Dermis blood vessel endothelial cell (primary cell): ENCODE results near the gene WWC1. TPM values are rescaled to one million over a fixed set of nuclear protein-coding genes. Genes with fewer than 3 reads are reported as not detected.

Experiments used
- DNase-seq: peaks from one replicate; pipeline ENCODE4 v3.0.0; 2010
- total RNA-seq: library from RNA; depleted of rRNA; stranded (reverse); fragments of >200 nt; gene quantifications from 2 replicates; pipeline ENCODE4 v1.2.3, GENCODE V29; 2014

WWC1 gene
- total RNA-seq, 1 donor from 2014 or later: 26.2 TPM

DNA sequence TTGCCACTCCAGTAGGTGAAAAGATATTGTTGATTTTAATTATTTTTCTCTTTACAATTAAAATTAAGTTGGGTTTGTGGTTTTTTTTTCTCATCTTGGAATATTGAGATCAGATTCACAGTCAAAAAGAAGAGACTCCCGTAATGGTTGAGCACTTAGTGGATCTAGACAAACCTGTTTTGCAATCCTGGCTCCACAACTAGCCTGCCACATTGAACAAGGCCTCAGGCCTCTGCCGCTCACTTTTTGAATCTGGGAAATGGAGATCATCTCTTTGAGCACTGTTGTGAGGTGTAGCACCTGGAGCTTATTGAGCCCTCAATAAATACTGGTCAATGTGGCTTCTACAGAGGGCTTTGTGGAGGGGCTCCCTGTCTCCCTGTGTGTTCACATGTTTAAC is 157.7 kb downstream of the WWC1 start:
- no peak for DNase-seq

DNA sequence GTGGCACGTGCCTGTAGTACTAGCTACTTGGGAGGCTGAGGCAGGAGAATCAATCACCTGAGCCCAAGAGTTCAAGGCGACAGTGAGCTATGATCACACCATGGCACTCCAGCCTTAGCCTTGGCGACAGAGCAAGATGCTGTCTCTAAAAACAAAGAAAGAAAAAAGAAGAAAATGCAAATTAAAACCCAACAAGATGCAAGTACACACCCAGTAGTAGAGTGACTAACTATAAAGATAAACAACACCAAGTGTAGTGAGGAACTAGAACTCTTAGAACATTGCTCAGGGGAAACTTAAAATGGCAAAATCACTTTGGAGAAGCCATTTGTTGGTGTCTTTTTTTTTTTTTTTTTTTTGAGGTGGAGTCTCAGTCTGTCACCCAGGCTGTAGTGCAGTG is 160.1 kb downstream of the WWC1 start:
- DNase-seq: no peak

DNA sequence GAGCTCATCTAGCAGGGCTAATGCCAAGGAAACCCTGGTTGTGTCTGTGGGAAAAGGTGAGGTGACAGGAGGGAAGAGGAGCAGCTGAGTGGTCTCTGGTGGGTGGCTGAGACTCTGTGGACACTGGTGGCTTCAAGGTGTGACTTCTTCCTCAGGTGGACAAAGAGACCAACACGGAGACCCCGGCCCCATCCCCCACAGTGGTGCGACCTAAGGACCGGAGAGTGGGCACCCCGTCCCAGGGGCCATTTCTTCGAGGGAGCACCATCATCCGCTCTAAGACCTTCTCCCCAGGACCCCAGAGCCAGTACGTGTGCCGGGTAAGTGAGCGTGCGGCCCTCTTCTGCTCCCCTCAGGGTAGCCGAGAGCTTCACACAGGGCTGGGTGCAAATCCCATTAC is 163.8 kb downstream of the WWC1 start:
- DNase-seq: no peak

DNA sequence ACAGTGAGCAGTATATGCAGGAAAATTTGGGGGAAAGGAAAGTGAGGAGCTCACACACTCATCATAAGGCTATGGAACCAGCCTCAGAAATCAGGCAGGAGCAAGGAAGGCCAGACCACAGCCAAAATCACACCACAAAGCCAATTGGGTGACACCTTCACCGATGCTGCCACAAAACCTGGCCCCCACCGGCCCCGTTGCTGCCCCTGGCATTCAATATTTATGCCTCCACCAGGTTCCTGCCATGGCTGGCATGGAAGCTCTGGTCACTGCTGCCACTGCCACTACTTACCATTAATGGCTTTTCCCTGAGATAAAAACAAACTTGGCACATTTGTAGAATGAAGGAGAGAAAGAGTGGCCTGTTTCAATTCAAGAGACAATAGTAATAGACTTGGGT is 166.1 kb downstream of the WWC1 start:
- no peak for DNase-seq

DNA sequence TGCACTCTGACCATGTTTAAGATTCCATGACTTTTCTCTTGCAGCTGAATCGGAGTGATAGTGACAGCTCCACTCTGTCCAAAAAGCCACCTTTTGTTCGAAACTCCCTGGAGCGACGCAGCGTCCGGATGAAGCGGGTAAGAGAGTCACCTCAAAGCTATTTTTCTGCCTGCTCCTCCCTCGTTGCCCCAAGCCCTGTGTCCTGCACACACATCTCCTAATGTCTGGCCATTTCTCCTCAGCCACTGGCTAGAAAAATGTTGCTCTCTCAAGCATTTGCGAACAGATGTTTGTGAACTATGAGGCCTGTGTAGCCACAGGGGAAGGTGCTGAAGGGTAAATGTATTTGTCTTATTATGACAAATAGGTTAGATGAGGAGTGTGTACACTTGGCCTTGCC is 169.2 kb downstream of the WWC1 start:
- no peak for DNase-seq

DNA sequence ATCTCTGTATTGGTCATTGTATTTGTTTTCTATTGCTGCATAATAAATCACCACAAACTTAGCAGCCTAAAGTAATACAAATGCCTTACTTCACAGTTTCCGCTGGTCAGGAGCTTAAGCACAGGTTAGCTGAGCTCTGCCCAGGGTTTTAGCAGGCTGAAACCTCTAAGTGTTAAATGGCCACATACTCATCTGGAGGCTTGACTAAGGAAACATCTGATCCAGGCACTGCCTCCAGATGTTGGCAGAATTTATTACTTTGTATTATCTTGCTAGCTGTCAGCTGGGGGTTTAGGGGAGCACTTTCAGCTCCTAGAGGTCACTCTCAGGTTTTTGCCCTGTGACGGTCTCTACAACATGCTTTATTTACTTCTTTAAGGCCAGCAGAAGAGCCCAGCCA is 171.6 kb downstream of the WWC1 start:
- no peak for DNase-seq

DNA sequence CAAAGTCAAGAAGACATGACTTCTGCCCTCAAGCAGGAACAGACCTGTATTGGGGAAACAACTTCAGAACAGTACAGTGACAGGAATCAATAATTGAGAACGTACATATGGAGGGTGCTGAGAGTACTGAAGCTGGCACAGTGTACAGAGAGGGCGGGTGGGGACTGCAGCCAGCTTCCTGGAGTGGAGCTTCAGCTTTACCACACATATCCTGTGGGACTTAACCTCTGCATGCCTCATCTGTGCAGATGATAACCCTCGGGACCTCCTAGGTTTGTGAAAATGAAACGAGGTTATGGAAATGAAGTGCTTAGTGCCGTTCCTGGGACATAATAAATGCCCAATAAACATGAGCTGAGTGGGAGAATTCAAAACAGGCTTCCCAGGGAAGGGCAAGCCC is 172.8 kb downstream of the WWC1 start:
- no peak for DNase-seq

DNA sequence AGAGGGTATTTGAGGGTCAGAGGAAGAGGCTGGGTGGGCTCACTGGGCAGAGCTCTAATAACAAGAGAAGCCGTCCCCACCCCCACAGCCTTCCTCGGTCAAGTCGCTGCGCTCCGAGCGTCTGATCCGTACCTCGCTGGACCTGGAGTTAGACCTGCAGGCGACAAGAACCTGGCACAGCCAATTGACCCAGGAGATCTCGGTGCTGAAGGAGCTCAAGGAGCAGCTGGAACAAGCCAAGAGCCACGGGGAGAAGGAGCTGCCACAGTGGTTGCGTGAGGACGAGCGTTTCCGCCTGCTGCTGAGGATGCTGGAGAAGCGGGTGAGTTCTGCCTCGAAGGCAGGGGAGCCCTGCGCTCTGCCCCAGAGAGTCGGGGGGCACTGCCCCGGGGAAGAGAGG is 173.2 kb downstream of the WWC1 start:
- DNase-seq: no peak

DNA sequence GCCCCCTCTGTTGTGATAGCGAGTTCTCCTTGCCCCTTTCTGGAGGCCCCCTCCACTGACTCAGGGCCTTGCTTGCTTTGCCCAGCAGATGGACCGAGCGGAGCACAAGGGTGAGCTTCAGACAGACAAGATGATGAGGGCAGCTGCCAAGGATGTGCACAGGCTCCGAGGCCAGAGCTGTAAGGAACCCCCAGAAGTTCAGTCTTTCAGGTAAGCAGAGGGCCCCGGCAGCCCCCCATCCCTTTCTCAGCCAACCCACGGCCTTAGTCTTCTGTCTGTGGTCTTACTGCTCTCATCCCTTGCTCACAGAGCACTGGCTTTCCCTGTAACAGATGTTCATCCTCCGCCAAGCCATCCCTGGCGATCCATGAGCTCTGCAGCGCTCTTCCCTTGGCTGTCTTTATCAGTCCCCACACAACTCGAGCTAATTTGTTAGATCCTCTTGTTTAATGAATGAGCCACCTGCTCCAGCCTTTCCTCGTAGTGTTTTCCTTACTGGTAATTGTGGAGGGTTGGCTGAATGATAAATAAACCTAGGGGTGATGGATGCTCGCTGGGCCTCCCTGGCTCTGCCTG is 176.4 kb downstream of the WWC1 start:
- DNase-seq: no peak

DNA sequence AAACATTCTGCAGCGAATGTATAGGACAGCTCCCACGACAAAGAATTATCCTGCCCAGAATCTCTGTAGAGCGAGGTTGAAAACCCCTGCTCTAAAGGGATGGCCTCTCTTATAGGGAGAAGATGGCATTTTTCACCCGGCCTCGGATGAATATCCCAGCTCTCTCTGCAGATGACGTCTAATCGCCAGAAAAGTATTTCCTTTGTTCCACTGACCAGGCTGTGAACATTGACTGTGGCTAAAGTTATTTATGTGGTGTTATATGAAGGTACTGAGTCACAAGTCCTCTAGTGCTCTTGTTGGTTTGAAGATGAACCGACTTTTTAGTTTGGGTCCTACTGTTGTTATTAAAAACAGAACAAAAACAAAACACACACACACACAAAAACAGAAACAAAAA is 177.4 kb downstream of the WWC1 start:
- DNase-seq: no peak

DNA sequence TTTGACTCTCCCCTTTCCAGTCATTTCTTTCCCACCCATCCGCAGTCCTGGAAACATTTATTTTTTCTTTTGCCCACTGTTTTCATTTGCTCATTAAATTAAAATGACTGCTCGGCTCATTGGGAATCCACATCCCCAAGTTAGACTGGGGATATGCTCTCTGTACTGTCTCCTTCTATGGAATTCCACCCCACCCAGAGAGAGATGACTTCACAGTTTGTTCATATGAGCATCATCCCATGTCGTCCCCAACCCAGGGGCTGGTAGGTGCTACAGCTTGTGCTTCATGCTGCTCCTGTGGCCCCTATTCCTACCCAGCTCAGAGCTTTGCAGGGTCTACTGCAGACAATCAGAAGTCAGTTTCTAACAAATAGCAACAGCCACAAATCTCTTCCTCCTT is 178.4 kb downstream of the WWC1 start:
- DNase-seq: no peak

DNA sequence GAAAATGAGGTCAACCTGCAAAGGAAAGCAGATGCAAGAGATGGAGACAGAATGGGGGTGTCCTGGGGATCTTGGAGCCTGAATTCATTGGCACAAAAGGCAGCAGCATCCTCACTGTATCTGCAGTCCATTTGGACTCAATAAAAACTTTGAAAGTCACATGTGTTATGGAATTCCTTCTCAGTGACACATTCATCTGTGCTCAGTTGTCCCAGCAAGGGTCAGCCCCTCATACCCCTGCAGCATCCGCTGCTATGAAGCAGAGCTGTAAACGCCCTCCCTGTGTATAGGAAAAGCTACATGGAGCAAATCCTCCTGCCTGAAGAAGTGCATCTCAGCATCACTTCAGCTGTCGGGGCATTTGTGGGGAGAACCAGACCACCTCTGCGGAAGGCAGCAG is 180.3 kb downstream of the WWC1 start:
- DNase-seq: no peak

DNA sequence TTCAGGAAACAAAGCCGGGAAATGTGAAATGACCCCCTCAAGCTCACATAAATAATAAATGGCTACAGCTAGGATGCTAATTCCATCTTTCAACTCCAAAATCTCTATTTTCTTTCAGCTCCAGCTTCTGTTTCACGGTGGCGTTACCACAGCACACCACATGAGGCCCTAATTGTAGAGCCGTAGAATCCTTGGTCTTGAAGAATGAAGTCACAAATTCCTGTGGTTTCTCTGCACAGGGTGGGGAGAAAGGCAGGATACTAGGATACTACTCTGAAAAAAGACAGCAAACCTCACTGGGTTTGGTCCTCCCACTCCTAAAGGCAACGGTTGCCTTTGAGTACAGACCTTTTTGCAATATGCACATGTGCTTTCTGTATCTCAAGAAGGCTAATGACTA is 180.9 kb downstream of the WWC1 start:
- no peak for DNase-seq

DNA sequence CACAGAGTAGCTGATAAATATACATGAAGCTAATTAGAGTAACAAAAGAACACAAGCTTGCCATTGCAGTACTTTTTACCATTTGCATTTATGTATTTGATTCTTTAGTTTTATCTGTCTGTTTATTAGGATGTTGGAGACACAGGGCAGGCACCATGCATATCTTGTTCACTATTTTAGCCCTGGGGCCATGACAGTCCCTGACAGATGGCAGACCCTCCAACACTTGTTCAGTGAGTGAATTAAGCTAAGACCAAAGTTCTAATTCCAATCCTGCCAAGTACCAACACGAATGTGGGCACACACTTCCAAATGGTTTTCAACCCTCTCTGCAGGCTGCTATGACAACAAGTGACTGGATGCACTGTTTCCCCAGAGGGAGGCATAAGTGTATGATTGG is 182.9 kb downstream of the WWC1 start:
- no peak for DNase-seq

DNA sequence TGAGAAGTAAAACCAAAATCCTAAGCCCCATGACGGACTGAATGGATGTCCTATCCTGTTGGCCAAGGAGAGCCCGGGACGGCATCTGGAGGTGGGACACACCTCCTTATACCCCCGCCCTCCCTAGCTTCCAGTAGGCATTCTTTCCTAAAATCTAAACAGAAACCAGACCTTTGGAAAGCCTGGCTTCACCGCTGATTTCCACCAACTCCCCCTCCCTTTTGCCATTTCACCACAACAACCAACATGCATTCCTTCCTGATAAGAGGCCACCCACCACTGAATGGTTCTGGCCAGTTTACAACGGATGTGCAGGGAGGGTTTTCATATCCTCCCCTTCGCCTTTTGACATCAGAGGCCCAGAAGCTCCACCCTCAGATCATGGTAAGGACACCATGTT is 185.6 kb downstream of the WWC1 start:
- DNase-seq: no peak

DNA sequence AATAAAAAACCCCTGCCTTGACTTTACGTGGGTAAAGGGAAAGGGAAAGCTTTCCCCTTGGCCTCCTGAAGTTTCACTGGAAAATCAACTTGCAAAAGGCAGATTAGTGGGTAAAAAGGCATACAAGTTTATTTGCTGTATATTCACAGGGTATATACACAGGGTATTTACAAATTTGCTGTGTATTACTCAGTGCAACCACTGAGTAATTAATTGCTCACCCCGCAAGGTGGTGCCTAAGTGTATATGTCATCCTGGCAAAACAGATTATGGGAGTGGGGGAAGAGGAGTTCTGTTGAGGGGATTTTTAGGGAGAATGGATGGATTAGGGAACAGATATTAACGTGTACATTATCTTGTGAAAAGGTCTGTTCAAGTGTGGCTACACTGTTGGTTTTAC is 187.7 kb downstream of the WWC1 start:
- DNase-seq: no peak

DNA sequence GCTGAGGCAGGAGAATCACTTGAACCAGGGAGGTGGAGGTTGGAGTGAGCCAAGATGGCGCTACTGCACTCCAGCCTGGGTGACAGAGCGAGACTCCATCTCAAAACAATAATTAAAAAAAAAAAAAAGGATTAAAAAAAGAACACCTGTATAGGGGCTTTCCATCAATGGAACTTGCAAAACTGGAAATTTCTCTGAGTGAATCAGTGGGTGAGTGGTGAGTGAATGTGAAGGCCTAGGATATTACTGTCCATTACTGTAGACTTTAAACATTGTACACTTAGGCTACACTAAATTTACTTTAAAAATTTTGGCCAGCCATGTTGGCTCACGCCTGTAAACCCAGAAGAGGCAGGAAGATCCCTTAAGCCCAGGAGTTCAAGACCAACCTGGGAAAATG is 189.2 kb downstream of the WWC1 start:
- DNase-seq: no peak

DNA sequence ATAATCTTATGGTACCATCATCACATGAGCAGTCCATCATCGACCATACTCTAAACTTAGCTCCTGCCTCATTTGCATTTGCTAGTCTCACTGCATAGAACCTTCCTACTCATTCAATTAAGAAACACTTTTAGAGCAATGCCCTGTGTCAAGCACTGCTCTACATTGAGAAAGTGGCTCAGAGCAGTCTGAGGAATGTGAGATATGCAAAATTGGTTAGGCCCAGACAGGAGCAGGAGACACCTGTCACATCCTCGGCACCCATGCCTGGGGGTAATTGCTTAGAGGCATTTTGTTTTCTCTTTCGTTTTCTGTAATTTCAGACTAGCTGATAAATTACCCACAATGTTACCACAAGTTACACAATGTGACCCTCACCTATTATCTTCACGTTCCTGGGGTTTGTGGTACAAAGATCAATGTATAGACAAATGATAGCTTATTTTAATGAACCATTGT is 189.9 kb downstream of the WWC1 start:
- DNase-seq: no peak

DNA sequence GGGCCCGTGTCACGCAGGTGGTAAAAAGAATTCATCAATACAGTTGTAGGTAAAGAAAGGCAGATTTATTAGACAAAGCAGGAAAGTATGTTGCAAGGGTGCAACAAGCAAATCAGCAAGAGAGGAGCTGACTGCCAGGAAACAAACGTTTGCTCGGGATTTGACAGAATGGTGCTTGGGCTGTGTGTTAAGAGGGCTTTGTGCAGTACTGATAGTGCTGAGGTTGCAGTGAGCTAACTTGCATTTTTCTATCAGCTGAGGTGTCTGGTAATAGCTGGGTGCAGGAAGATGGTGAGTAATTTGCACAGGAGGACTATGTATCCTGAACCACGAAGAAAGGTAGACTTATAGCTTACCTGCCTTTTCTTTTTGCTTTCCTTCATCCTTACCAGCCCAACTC is 190.9 kb downstream of the WWC1 start:
- no peak for DNase-seq

DNA sequence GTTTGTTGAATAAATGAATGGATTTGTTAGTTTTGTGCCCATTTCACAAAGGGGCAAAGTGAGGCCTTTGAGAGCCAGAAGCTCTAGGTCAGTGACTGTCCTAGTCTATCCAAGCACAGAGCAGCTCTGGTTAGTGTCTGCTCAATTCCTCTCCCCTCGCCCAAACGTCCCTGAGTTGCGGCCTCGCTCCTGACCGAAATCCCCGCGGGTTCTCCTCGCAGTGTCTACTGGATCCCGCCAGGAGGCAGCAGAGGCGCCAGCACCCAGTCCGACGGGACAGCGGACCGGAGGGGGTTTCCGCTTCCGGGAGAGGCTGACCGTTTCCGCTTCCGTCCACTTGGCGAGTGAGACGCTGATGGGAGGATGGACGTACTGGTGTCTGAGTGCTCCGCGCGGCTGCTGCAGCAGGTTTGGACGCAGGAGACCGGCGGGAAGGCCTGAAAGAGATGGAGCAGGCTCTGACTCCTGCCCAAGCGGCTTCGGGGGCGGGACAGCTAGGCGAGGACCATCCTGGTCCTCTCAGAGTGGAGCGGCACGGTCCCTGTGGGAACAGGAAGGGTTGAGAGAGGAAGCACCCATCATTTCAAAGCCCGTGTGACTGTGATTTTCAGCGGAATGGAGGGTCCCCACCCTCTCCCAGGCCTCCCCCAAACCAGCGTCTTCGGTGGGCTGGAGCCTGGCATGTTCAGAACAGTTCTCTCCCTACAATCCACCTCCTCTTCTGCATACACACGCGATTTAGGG is 194.9 kb downstream of the WWC1 start, which contains the start of gene RARS1:
Gene RARS1, plus strand, starts transcription at position 336 of the 744 bp plus-strand sequence. Its CDS starts 28 bp downstream, at position 364.
- DNase-seq: peak; percentile 96

DNA sequence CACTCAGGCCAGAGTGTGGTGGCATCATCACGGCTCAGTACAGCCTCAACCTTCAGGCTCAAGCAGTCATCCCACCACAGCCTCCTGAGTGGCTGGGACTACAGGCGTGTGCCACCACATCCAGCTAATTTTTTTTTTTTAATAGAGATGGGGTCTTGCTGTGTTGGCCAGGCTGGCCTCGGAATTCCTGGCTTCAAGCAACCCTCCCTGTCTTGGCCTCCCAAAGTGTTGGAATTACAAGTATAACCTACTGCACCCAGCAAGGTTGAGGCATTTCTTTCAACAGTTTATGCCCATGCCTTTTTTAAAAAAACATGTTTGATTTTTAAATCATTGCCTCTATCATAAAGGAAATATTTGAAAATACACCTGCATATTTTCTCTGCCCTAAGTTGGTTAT is 197.6 kb downstream of the WWC1 start:
- no peak for DNase-seq

DNA sequence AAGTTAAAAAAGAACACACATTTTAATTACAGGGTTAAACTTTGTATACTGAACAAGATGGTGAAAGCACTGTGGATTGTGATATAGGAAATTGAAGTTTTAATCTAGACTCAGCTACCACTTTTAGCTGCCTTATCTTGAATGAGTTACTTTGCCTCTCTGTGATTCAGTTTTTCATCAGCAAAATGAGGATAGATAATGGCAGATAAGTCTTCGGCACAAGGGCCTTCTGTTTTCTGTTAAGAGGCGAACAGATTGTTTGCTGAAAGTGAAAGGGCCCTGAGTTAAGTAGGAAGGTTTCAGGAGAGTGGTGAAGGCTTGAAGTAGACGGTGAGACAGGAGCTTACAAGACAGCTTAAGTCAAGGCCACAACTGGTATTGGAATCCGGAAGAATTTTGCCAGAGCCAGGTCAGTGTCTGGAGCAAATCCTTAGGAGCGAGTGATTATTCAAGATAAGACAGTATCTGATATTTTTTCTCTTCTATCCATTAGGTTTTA is 202.7 kb downstream of the WWC1 start:
- DNase-seq: no peak

DNA sequence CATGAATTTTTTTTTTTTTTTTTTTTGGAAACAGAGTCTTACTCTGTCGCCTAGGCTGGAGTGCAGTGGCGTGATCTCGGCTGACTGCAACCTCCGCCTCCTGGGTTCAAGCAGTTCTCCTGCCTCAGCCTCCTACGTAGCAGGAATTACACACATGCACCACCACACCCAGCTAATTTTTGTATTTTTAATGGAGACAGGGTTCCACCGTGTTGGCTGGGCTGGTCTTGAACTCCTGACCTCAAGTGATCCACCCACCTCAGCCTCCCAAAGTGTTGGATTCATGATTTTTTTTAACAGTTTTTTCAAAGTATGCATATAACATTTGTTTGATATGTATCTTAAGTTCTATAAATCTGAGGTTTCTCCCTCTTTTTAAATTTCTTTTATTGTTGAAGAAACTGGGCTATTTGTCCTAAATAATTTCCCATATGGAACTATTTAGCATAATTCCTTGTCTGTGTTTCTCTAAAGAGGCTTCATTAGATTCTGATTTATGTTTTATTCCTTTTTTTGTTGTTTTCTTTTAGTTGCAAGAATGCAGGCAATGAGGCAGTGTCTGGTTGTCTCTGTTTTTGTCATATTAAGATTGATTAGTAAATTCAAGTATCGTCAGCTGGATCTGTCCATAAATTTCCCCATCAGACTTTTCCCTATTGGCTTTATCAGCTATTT is 211.3 kb downstream of the WWC1 start:
- no peak for DNase-seq

DNA sequence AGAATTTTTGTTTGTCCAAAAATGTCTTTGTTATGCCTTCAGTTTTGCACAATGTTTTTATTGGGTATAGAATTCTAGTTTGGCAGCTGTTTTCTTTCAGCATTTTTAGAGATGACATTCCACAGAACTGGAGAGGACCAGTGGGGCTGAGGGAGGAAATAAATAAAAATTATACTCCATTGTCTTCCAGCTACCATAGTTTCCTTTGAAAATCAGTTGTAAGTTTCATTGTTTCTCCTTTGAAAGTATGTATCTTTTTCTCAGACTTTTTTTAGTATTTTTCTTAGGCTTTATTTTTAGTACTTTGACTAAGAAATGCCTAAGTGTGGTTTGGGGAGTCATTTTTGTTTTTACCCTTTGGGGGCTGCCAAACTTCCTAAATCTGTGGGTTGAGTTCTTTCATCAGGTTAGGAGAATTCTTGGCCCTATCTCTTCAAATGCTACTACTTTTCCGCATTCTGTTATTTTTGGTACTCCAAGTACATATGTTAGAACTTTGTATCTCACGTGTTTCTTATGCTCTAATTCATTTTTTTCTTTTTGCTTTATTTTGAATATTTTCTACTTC is 222.5 kb downstream of the WWC1 start:
- no peak for DNase-seq
